Pons (tissue), 1 donor: ENCODE measurements around the gene SMCHD1.

Experiments
- DNase-seq: peaks from one replicate; pipeline ENCODE4 v3.0.0-alpha.2; 2016; ENCODE audit warnings: low spot score

The SMCHD1 gene

DNA sequence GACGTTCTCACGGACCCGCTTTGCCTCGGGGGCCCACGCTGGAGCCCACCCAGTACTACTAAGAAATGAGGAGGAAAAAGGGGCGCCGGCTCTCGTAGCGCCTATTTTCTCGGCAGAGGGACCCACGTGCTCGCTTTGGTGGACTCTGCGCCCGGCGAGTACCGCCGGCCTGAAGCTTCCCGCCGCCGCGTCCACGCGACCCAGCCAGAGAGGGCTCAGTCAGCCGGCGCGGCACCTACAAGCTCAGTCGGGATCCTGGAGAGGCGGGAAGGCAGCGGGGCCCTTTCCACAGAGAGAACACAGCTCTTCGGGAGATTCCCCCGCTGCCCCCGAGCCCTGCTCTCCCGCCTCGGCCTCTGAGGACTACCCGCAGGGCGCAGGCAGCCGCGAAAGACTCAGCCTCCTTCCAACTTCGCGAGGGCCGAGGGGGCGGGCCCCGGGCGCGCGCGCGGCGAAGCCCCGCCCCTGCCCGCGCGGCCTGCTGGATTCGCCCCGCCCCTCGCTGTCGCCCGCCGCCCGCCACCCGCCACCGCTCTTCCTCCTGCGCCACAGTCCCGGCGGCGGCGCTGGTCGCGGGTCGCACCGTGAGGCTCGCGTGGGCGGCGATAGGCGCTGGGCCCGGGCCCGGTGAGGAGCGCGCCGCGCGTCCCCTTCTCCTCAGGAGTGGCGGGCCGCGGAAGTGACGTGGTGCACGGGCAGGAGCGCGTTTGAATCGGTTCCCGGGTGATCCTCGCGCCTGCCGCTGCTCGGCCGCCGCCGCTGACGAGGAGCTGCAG lies at the start of gene SMCHD1:
SMCHD1 (plus strand) TSS at position 549 of the 776 bp plus-strand sequence. CDS start 350 bp downstream, outside the sequence.
- DNase-seq, result peak; percentile 72

DNA sequence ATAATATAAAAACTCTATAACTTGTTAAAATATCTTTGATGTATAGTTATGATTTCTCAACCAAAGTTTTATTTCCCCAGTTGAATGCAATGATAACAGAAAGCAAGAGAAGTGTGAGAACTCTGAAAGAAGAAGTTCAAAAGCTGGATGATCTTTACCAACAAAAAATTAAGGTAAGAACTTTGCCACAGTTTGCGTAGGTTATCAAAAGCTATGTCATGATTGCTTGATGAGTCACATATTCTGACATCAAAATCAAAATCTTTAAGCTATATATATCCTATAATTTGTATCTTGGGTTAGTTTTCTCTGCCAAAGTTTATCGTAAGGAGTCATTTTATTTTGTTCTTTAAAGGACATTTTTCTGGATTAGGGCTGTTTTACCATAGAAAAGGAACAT lies 49.2 kb upstream of the SMCHD1 start:
- no peak for DNase-seq

DNA sequence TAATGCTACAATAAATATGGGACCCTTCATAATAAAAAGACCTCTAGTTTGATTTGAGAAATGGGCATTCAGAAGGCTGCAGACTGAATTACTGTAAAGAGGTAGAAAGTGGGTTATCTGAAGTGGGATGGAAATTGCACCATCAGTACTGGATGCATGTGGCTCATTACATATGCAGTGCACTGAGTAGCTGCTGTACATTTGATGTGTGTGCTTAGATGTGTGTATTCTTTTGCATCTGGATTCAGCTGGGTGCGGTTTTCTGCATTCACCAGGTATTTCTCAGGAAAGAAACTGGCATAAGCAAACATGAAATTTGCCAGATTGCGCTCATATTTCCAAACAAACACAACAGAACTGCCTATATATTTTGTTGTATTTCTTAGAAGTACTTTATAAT lies 45.9 kb upstream of the SMCHD1 start:
- no peak for DNase-seq

DNA sequence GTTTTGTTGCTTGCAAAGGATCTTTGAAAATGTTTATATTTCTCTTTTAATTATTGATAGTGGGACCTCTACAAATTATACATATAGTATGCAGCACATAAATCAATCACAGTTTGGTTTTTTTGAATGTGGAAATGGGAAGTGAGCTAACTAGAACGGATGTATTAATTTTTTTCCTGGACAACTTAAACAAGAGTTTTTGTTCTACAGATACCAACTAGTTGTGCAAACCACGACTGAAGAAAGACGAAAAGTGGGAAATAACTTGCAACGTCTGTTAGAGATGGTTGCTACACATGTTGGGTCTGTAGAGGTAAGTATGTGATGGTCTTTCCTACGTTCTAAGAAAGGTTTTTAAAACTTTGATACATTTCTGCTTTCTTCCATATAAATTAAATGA lies 45.0 kb upstream of the SMCHD1 start:
- no peak for DNase-seq

DNA sequence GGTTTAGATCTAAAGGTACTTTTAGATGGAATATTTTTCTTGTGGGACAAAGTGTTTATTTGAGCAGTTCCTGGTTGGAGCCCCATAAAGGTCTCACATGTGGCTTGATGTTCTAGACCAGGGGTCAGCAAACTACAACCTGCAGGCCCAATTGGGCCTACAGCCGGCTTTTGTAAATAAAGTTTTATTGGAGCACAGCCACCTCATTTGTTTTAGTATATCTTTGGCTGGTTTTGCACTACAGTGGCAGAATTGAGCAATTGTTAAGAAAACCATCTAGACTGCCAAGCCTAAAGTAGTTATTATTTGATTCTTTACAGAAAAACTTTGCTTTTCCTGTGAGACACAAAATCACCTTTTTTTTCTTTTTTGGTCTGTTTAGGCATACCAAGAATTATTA lies 42.5 kb upstream of the SMCHD1 start:
- DNase-seq, result no peak

- no peak for DNase-seq
These were observed 38.0 kb upstream of the SMCHD1 start for GRCh38 chr18:2617401-2617998.

DNA sequence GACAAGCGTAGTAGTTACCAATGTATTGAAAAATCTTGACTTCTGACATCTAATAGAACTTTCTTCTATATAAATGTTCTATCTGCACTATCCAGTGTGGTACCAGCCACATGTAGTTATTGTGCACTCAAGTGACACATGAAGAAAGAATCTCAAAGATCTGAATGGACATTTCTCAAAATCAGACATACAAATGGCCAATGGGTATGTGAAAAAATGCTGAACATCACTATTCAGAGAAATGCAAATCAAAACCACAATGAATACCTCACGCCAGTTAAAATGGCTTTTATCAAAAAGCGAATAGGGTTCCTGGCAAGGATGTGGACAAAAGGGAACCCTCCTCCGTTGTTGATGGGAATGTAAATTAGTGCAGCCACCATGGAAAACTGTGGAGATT lies 37.5 kb upstream of the SMCHD1 start:
- no peak for DNase-seq

GRCh38 chr18:2625217-2625616 lies 30.3 kb upstream of the SMCHD1 start:
- no peak for DNase-seq

- DNase-seq, result no peak
These were observed 27.7 kb upstream of the SMCHD1 start for GRCh38 chr18:2627821-2628276.

DNA sequence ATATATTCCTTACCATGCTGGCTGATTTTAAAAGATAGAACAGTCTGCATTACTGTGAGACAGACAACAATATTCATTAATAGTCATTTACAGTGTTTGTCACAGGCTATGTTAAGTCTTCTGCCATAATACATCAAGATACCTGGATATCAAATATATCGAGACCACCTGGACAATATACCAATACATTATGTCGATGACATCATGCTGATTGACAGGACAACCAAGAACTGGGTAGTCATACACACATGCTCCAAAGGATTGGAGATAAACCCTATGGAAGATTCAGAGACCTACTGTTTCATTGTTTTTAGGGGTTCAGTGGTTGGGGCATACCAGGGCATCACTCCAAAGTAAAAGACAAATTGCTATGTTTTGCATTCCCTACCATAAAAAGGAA lies 26.5 kb upstream of the SMCHD1 start:
- no peak for DNase-seq

DNA sequence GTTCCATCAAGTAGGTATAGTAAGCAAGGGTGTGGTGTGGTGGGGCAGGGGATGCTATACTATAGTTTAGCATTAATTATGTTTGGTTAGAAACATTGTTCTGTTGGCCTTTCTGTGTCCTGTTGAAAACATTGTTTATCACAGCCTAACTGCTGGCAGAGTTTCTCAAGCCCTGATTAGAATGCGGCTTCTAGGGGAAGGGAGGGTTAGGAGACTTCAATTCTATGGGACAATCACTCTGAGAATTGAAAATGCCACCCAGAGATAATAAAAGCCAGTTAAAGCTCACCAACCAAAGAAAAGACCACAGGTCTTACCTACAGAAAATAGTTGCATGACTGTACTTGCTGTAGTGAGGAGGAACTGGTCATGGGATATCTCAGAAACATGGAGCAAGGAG lies 19.9 kb upstream of the SMCHD1 start:
- no peak for DNase-seq

DNA sequence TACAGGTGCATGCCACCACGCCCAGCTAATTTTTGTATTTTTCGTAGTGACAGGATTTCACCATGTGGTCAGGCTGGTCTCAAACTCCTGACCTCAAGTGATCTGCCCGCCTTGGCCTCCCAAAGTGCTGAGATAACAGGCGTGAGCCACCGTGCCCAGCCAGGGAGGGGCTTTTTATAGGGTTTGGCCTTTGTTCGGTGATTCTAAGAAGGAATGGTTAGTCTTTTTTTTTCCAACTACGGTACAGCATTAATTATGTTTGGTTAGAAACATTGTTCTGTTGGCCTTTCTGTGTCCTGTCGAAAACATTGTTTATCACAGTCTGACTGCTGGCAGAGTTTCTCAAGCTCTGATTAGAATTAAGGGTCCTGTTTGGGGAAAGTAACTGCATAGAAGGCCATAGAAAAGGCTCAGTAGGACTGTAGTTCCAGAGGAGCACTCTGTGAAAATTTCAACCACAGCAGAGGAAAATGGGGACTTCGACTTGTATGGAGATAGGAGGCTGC lies 19.3 kb upstream of the SMCHD1 start:
- DNase-seq, result no peak

DNA sequence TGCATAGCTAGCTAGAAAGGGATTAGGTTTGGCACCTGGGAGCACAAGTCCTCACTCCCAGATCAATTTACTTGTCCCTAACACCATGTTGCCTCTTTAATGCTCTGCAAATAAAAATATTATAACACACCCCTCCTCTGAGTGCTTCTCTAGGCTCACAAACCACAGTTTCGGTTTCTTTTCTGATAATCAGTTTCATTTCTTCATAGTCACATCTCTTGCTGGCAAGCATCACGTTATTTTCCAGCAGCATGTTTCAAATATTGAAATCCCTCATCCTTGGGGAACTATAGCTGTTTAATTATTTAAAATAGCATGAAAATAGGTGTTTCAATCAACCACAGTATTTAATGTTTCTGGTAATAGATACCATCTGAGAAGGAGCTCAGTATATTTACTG lies 13.9 kb upstream of the SMCHD1 start:
- DNase-seq, result peak; percentile 55

DNA sequence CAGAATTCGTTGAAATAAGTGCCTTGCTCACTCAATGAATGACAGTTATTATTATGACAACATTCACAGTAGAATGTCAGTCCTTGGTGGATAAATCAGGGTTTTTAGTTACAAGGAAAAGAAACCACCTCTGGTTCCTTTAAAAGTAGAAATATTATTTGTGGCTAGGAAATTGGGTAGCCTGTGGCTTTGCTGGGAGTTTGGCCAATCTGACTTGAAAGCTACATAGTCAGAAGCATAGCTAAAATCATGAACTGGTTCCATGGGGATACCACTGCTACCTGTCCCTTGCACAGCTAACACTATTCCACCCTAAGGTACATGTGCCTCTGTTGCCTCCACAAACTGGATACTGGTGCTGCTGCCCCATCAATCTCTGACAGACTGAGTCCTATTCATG lies 12.8 kb upstream of the SMCHD1 start:
- no peak for DNase-seq

DNA sequence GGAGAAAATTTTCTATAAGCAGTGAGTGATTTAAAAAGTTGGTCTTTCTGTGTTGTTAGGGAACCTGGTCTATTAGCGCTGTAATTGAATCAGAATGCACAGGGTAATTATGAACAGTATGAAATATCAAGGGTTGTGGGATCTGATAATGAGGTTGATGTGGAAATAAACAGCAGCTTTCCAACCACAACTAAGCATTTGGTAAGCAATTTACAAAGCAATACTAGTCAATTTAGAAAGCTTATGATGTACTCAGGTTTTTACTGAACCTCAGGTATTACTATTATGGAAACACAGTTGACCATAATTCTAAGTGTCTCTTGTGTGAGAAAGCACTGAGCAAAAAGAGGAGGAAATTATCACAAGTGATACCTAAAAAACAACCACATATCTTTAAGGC lies 11.0 kb upstream of the SMCHD1 start:
- no peak for DNase-seq

- no peak for DNase-seq
These were observed 3.5 kb upstream of the SMCHD1 start for GRCh38 chr18:2651981-2652380.

DNA sequence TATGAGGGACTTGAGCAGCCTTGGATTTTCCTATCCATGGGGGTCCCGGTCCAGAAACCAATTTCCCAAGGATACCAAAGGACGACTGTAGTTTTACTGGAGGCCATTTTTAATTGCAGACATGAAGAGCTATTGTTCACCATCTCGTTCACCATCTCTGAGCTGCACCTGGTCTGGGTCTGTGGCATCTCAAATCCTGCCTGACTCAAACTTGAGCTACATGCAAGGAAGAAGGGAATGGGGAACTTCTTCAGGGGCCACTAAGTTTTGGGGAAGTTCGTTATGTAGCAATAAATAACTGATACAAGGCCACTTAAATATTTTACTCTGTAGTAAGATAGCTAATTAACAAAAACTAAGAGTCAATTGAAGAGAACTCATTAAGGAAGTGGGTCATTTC lies 2.1 kb upstream of the SMCHD1 start:
- peak; percentile 25 for DNase-seq

DNA sequence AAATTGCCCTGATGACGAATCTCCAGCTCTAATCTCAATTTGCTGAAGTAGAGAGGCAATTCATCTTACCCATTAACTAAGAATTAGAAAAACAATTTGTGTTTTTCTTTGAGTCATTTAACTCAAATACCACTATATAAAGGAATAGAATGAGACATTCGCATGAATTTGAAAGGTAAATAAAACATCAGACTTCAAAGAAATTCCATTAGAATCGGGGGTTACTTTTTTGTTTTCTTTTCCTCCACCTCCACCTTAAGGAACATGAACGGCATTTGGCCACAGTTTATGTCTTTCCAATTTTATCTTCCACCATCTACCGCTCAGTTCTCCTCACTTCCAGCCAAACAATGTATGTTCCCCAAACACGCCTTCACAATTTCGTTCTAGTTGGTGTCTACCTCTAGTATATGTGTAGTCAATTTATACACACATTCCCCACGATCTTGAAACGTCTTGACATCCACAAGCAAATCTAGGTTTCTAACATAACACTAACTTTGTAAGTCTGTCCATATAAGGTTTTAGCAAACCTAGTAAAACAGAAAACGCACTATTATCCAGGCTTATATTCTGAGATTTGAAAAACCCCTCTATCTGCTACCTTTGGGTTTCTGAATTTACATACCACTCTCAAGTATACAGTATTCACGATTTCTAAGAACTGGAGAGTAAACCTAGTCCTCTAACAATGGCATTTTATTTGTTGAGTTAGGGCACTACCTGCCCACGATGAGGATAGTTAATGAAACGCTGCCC lies 1.2 kb upstream of the SMCHD1 start:
- DNase-seq, result peak; percentile 29

DNA sequence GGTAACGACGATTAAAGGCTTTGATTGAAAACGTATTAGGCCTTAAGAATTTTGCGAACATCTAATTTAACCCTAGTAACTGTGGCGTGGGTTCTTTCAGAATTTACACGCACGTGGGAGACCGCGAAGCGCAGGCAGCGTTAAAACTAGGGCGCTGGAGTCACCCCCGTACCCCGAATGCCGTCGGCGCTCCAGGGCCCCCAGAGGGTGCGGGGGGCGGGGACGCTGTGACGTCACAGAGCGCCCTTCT lies 673 bp upstream of the SMCHD1 start:
- peak; percentile 11 for DNase-seq

- DNase-seq, result peak; percentile 14
These were observed 369 bp downstream of the SMCHD1 start for GRCh38 chr18:2655954-2656236.

- no peak for DNase-seq
These were observed 883 bp downstream of the SMCHD1 start for GRCh38 chr18:2656237-2656980.

- peak; percentile 15 for DNase-seq
These were observed 1.5 kb downstream of the SMCHD1 start for GRCh38 chr18:2656981-2657512.
